KMS-11 (cell line): ENCODE data around the gene TMPRSS7.

Experiments
- H2AFZ ChIP-seq: fragments of 200-600 bp; sonication (generic); 2 replicates; pipeline ENCODE4 v1.6.1; 2016; ENCODE audit warnings: antibody characterized with exemption, mixed run types, low read depth
- H3K27ac ChIP-seq: fragments of 200-600 bp; sonication (generic); 2 replicates; pipeline ENCODE4 v1.6.1; 2016; ENCODE audit warnings: mild to moderate bottlenecking, mixed run types
- H3K27me3 ChIP-seq: fragments of 200-600 bp; sonication (generic); 2 replicates; pipeline ENCODE4 v1.6.1; 2017; ENCODE audit warnings: mild to moderate bottlenecking, low read depth, mixed run types, moderate library complexity; ENCODE audit not compliant: insufficient read depth
- H3K36me3 ChIP-seq: fragments of 200-600 bp; sonication (generic); 2 replicates; pipeline ENCODE4 v1.6.1; 2017; ENCODE audit warnings: mild to moderate bottlenecking, mixed run types; ENCODE audit not compliant: insufficient read depth
- H3K4me1 ChIP-seq: fragments of 200-600 bp; sonication (generic); 2 replicates; pipeline ENCODE4 v1.6.1; 2016; ENCODE audit warnings: mild to moderate bottlenecking, low read depth, mixed run types; ENCODE audit not compliant: poor library complexity, severe bottlenecking
- H3K4me2 ChIP-seq: fragments of 200-600 bp; sonication (generic); 2 replicates; pipeline ENCODE4 v1.7.0; 2016; ENCODE audit warnings: mild to moderate bottlenecking, mixed run types
- H3K4me3 ChIP-seq: fragments of 200-600 bp; sonication (generic); IDR thresholded peaks from 2 replicates; pipeline ENCODE4 v1.6.1; 2017; ENCODE audit warnings: low read depth, low read length, mixed read lengths; ENCODE audit not compliant: insufficient read depth
- H3K79me2 ChIP-seq: fragments of 200-600 bp; sonication (generic); 2 replicates; pipeline ENCODE4 v1.6.1; 2016; ENCODE audit warnings: low read depth, mixed run types; ENCODE audit not compliant: insufficient read depth
- H3K9ac ChIP-seq: fragments of 200-600 bp; sonication (generic); 2 replicates; pipeline ENCODE4 v1.6.1; 2016; ENCODE audit warnings: mild to moderate bottlenecking, mixed run types
- H4K20me1 ChIP-seq: fragments of 200-600 bp; sonication (generic); 2 replicates; pipeline ENCODE4 v1.6.1; 2016; ENCODE audit warnings: mild to moderate bottlenecking, mixed run types; ENCODE audit not compliant: insufficient read depth
- CTCF ChIP-seq: fragments of 200-600 bp; sonication (generic); conservative IDR thresholded peaks from 2 replicates; pipeline ENCODE4 v1.6.1; 2017; ENCODE audit warnings: low read depth, mild to moderate bottlenecking, antibody characterized with exemption, low read length, moderate library complexity, mixed read lengths

Gene TMPRSS7

DNA sequence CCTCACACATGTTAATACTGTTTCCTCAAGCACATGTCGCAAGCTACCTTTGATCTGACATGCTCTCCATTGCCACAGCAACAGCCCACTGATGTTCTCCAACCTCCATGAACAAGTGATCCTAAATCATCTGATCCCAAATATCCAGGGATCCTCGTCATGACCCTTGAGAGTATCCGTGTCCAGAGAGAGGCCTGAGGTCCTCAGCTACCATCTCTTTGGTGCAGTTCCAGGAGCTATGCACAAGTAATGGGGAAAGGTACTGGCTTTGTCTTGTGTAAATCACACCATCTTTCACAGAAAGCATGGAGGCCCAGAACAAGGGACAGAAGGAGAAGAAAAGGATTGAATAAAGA is 96.1 kb downstream of the TMPRSS7 start:
- Histone ChIP-seq H3K27ac (no peak overlapping the region), H2AFZ (no peak overlapping the region), H3K4me3 (no peak overlapping the region), H4K20me1 (no peaks in the 10 kb centered on the region), H3K4me2 (no peak overlapping the region), H3K9ac (no peak overlapping the region), H3K27me3 (no peaks in the 10 kb centered on the region), H3K36me3 (no peaks in the 10 kb centered on the region), H3K4me1 (peaks cover 41% of the 10 kb centered on the region), H3K79me2 (no peaks in the 10 kb centered on the region)
- no peak for TF ChIP-seq CTCF
